CD8-positive, alpha-beta memory T cell (primary cell): ENCODE measurements around the gene PLOD1. TPM values are rescaled to one million over a fixed set of nuclear protein-coding genes. Genes with fewer than 3 reads are reported as not detected.
A peak's percentile ranks its signal among the peaks of the same experiment; 100 is the strongest.

ENCODE experiments used
- CTCF ChIA-PET: fragments of 350-600 bp; sonication (Branson Sonifier 250); formaldehyde crosslinking; loops from one replicate; lab custom pipeline; 2021; ENCODE audit warnings: antibody characterized with exemption; lab: Charles Lee
- POLR2A ChIA-PET: fragments of 350-600 bp; sonication (Branson Sonifier 250); formaldehyde crosslinking; loops from one replicate; lab custom pipeline; 2021; ENCODE audit warnings: antibody characterized with exemption; lab: Charles Lee
- DNase-seq, 5 donors: peaks; one replicate each; pipeline versions ENCODE4 v3.0.0 to v3.0.0-alpha.2; 2020 to 2022; ENCODE audit warnings: mixed read lengths in 1 of 5
- H3K27ac ChIP-seq: one replicate; pipeline ENCODE4 v1.7.0; 2013; ENCODE audit warnings: low read depth, mild to moderate bottlenecking, low read length, moderate library complexity
- H3K27me3 ChIP-seq: 2 replicates; pipeline ENCODE4 v1.7.0; 2013; ENCODE audit warnings: low read length, mild to moderate bottlenecking; ENCODE audit not compliant: insufficient read depth, poor library complexity, severe bottlenecking
- H3K36me3 ChIP-seq: 2 replicates; pipeline ENCODE4 v1.7.0; 2013; ENCODE audit warnings: mild to moderate bottlenecking, low read length, moderate library complexity; ENCODE audit not compliant: insufficient read depth
- H3K4me1 ChIP-seq: 2 replicates; pipeline ENCODE4 v1.7.0; 2013; ENCODE audit warnings: mild to moderate bottlenecking, low read length, moderate library complexity; ENCODE audit not compliant: insufficient read depth
- H3K4me3 ChIP-seq: 2 replicates; pipeline ENCODE4 v1.7.0; 2013; ENCODE audit warnings: mild to moderate bottlenecking, low read length
- H3K9me3 ChIP-seq: 2 replicates; pipeline ENCODE4 v1.7.0; 2013; ENCODE audit warnings: mild to moderate bottlenecking, low read length
- H3K27ac Mint-ChIP-seq, 8 donors: one replicate each; pipeline ENCODE4 v1.8.0; 2020 to 2021; ENCODE audit warnings: mixed read lengths in 8 of 8, mild to moderate bottlenecking in 6 of 8, inconsistent platforms in 3 of 8, moderate library complexity in 3 of 8
- H3K27me3 Mint-ChIP-seq, 2 donors: one replicate each; pipeline ENCODE4 v1.8.0; 2020 to 2021; ENCODE audit warnings: mixed read lengths in 2 of 2, mild to moderate bottlenecking in 1 of 2, moderate library complexity in 1 of 2
- H3K36me3 Mint-ChIP-seq, 3 donors: one replicate each; pipeline ENCODE4 v1.8.0; 2020 to 2021; ENCODE audit warnings: mixed read lengths in 3 of 3, inconsistent platforms in 1 of 3, mild to moderate bottlenecking in 1 of 3
- H3K4me1 Mint-ChIP-seq, 3 donors: one replicate each; pipeline ENCODE4 v1.8.0; 2020 to 2021; ENCODE audit warnings: mixed read lengths in 3 of 3, inconsistent platforms in 1 of 3, mild to moderate bottlenecking in 1 of 3
- H3K4me3 Mint-ChIP-seq, 7 donors: one replicate each; pipeline ENCODE4 v1.8.0; 2020 to 2021; ENCODE audit warnings: mixed read lengths in 7 of 7, mild to moderate bottlenecking in 6 of 7, moderate library complexity in 4 of 7, inconsistent platforms in 2 of 7
- H3K9me3 Mint-ChIP-seq, 5 donors: one replicate each; pipeline ENCODE4 v1.8.0; 2020 to 2022; ENCODE audit warnings: mixed read lengths in 5 of 5, mild to moderate bottlenecking in 3 of 5, moderate library complexity in 2 of 5, inconsistent platforms in 1 of 5
- polyA plus RNA-seq: library from polyadenylated mRNA; unstranded; fragments of 300-500 nt; fragmentation: Illumina TruSeq; gene quantifications from one replicate; pipeline ENCODE4 v1.2.3, GENCODE V29; 2021
- total RNA-seq, 2 experiments: library from RNA; stranded (reverse); gene quantifications; one replicate each; pipeline ENCODE4 v1.2.3, GENCODE V29; 2021

Gene PLOD1
- total and polyA plus RNA-seq, 3 experiments from 2014 or later, result 9.4 to 31.0 (median 25.8) TPM

GRCh38 chr1:11978301-11978700 lies 43.8 kb downstream of the PLOD1 start:
- Histone ChIP-seq H3K9me3 (no peaks in the 10 kb centered on the region), H3K4me3 (no peak overlapping the region), H3K4me1 (peaks cover 26% of the 10 kb centered on the region), H3K27me3 (no peaks in the 10 kb centered on the region), H3K27ac (no peak overlapping the region), H3K36me3 (peaks cover 16% of the 10 kb centered on the region)
- no peak for DNase-seq
- H3K27me3 Mint-ChIP-seq, result no peaks in the 10 kb centered on the region
- peak overlapping the region in 2 of 8 donors; percentile 36 to 81 for H3K27ac Mint-ChIP-seq
- ChIA-PET POLR2A (no interaction called here), CTCF (interaction anchor here (1.0 kb wide), 1 partner anchor 17 kb away, joined by 3 read pairs; no protein-coding TSS in a partner anchor)
- peaks cover 22 to 38% (median 30%) of the 10 kb centered on the region in 3 donors for H3K4me1 Mint-ChIP-seq
- H3K4me3 Mint-ChIP-seq, result peak overlapping the region in 2 of 7 donors; percentile 24 to 63
- peaks cover 0 to 21% (median 5%) of the 10 kb centered on the region in 3 donors for H3K36me3 Mint-ChIP-seq
- no peaks in the 10 kb centered on the region for H3K9me3 Mint-ChIP-seq

- Histone ChIP-seq H3K9me3 (no peaks in the 10 kb centered on the region), H3K36me3 (peaks cover 22% of the 10 kb centered on the region), H3K4me1 (peaks cover 33% of the 10 kb centered on the region), H3K4me3 (peak overlapping the region; percentile 89), H3K27ac (peak overlapping the region; percentile 92), H3K27me3 (no peaks in the 10 kb centered on the region)
- ChIA-PET POLR2A (interaction anchor here (0.7 to 2.9 kb wide), 3 partner anchors 40 to 173 kb away, joined by 3 to 40 read pairs (median 3); partner anchors contain the start of genes CLCN6 and MIIP), CTCF (interaction anchor here (0.8 to 1.5 kb wide), 4 partner anchors 18 to 329 kb away, joined by 3 to 4 read pairs (median 3); no protein-coding TSS in a partner anchor)
- Mint-ChIP-seq H3K4me3 (peak overlapping the region; percentile 84 to 97 (median 94)), H3K27me3 (no peaks in the 10 kb centered on the region), H3K36me3 (peaks cover 3 to 31% (median 10%) of the 10 kb centered on the region in 3 donors), H3K27ac (peak overlapping the region; percentile 89 to 97 (median 93)), H3K9me3 (no peaks in the 10 kb centered on the region), H3K4me1 (peaks cover 30 to 47% (median 39%) of the 10 kb centered on the region in 3 donors)
- DNase-seq, result peak in 1 of 5 donors; percentile 53
Measured at GRCh38 chr1:11979028-11979850, 44.7 kb downstream of the PLOD1 start.

DNA sequence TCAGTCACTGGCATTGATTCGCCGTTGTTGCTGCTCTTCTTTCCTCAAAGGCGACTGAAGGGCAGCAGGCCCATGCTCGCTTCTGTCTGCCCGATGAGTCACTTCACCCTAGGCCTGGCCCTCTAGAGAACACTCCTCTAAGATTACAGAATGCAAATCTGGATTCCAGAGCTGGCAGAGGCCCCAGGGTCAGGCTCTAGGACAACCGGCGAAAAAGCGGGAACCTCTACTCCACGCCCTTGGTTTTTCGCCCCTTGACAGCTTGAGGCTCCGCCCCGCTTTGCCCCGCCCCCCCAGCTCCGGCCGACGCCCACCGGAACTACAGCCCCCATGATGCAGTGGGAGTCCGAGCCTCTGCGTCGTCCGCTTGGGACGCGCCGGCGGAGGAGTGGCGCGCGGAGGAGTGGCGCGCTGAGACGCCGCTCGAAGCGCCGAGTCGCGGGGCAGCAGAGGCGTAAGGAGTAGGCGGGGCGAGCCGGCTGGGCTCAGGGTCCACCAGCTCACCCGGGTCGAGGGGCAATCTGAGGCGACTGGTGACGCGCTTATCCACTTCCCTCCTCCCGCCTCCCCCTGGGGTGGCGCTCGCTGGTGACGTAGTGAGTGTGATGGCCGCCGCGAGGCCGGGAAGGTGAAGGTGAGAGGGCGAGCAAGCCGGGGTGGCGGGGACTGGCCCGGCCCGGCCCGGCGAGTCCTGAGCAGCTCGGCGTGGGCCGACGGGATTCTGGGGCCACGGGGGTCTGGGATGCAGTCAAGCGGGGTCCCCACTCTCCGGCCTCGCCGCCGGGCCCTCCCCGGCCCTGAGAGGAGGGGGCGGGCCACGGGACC lies 45.5 kb downstream of the PLOD1 start, which contains the start of gene MFN2:
MFN2 (plus strand) TSS at position 594 of the 825 bp plus-strand sequence. CDS start 8,725 bp downstream, outside the sequence.
- Mint-ChIP-seq H3K36me3 (peaks cover 4 to 39% (median 13%) of the 10 kb centered on the region in 3 donors), H3K9me3 (no peaks in the 10 kb centered on the region), H3K27ac (peak within 1 kb of the TSS; percentile 92 to 98 (median 96)), H3K27me3 (no peaks in the 10 kb centered on the region), H3K4me3 (peak within 1 kb of the TSS; percentile 88 to 97 (median 94)), H3K4me1 (peaks cover 35 to 55% (median 47%) of the 10 kb centered on the region in 3 donors)
- H3K27ac ChIP-seq, result peak within 1 kb of the TSS; percentile 92
- H3K36me3 ChIP-seq, result peaks cover 22% of the 10 kb centered on the region
- DNase-seq, result peak; percentile 87 to 95 (median 93)
- H3K4me3 ChIP-seq, result peak within 1 kb of the TSS; percentile 89
- ChIA-PET POLR2A (interaction anchor here (0.7 to 2.9 kb wide), 3 partner anchors 39 to 174 kb away, joined by 3 to 40 read pairs (median 3); partner anchors contain the start of genes CLCN6 and MIIP), CTCF (interaction anchor here (0.8 to 1.5 kb wide), 4 partner anchors 21 to 330 kb away, joined by 3 to 4 read pairs (median 3); no protein-coding TSS in a partner anchor)
- no peaks in the 10 kb centered on the region for H3K27me3 ChIP-seq
- H3K4me1 ChIP-seq, result peaks cover 33% of the 10 kb centered on the region
- H3K9me3 ChIP-seq, result no peaks in the 10 kb centered on the region

DNA sequence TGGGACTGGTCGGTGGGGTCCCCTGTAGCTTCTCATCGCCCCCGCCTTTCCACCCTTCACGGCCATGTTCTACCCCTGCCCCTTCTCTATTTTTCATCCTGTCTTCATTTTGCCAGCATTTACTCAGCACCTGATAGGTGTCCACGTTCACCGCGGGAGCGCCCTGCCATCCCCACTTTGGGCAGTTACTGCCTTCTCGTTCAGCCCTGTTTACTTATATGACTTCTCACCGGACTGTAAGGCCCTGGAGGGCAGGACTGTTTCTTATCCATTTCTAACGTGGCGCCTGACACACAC lies 46.1 kb downstream of the PLOD1 start:
- H3K27me3 ChIP-seq, result no peaks in the 10 kb centered on the region
- Mint-ChIP-seq H3K9me3 (no peaks in the 10 kb centered on the region), H3K27ac (peak overlapping the region; percentile 90 to 98 (median 96)), H3K4me1 (peaks cover 36 to 58% (median 49%) of the 10 kb centered on the region in 3 donors), H3K36me3 (peaks cover 4 to 43% (median 11%) of the 10 kb centered on the region in 3 donors), H3K4me3 (peak overlapping the region; percentile 88 to 97 (median 94)), H3K27me3 (no peaks in the 10 kb centered on the region)
- H3K4me1 ChIP-seq, result peaks cover 33% of the 10 kb centered on the region
- H3K4me3 ChIP-seq, result peak overlapping the region; percentile 89
- no peak for DNase-seq
- ChIA-PET POLR2A (interaction anchor here (1.2 to 2.9 kb wide), 2 partner anchors 39 to 72 kb away, joined by 3 to 40 read pairs; partner anchors contain the start of gene MIIP), CTCF (interaction anchor here (0.8 to 1.5 kb wide), 4 partner anchors 21 to 249 kb away, joined by 3 to 4 read pairs (median 3); partner anchors contain the start of gene MIIP)
- peak overlapping the region; percentile 92 for H3K27ac ChIP-seq
- no peaks in the 10 kb centered on the region for H3K9me3 ChIP-seq
- peaks cover 23% of the 10 kb centered on the region for H3K36me3 ChIP-seq

DNA sequence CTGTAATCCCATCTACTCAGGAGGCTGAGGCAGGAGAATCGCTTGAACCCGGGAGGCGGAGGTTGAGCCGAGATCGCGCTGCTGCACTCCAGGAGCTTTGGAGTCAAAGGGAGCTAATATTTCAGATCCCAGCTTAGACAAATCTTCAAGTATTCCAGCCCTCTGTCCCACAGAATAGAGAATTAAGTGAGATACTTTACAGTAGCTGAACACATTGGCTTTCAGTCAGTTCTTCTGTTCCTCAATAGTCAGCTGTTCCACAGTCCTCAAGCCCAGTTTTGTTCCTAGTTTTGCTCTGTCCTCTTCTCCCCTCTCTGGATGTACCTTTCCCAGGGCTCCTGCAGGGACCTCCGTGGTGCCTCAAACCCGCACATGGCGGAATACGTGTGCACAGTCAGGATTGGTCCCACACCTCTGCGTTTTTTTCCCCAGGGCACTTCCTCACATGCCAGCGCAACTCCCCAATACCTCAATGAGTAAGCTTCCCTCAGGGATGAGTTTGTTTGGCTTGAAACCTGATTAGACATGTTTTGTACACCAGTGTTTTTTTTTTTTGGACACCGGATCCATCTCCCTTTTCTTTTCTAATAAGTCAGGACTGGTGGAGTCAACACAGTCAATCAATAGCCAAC lies 47.0 kb downstream of the PLOD1 start:
- Mint-ChIP-seq H3K4me1 (peaks cover 43 to 65% (median 56%) of the 10 kb centered on the region in 3 donors), H3K27ac (peak overlapping the region; percentile 0 to 98 (median 94)), H3K9me3 (no peaks in the 10 kb centered on the region), H3K36me3 (peaks cover 4 to 52% (median 13%) of the 10 kb centered on the region in 3 donors), H3K4me3 (peak overlapping the region; percentile 88 to 97 (median 94)), H3K27me3 (no peaks in the 10 kb centered on the region)
- Histone ChIP-seq H3K4me1 (peaks cover 33% of the 10 kb centered on the region), H3K4me3 (peak overlapping the region; percentile 89), H3K9me3 (no peaks in the 10 kb centered on the region), H3K36me3 (peaks cover 26% of the 10 kb centered on the region), H3K27me3 (no peaks in the 10 kb centered on the region), H3K27ac (peak overlapping the region; percentile 92)
- ChIA-PET CTCF (interaction anchor here (0.8 kb wide), 1 partner anchor 38 kb away, joined by 3 read pairs; the partner anchor contains the start of gene MIIP), POLR2A (interaction anchor here (2.9 kb wide), 1 partner anchor 73 kb away, joined by 40 read pairs; no protein-coding TSS in a partner anchor)
- DNase-seq, result no peak

DNA sequence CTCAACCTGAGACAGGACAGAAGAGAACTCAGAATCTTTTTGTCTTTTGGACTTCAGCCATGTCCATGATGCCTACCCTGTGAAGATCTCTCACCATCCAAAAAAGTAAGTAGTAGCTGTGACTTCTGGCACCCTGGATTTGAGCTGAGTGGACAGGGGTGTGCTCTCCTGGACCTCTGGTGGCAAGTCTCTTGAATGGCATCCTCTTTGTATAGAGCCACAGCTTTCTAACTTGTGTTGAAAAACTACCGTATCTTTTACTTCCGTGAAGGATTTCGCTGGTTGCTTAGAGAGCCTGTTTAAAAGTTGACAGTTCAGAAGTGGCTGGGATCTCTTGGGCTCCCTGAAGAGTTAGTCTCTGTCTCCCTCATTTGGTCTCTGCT lies 47.5 kb downstream of the PLOD1 start:
- H3K9me3 ChIP-seq, result no peaks in the 10 kb centered on the region
- POLR2A ChIA-PET, result interaction anchor here (2.9 kb wide), 1 partner anchor 73 kb away, joined by 40 read pairs; no protein-coding TSS in a partner anchor
- Mint-ChIP-seq H3K36me3 (peaks cover 4 to 52% (median 13%) of the 10 kb centered on the region in 3 donors), H3K4me3 (peak overlapping the region; percentile 88 to 97 (median 94)), H3K27ac (peak overlapping the region in 7 of 8 donors; percentile 6 to 98 (median 94)), H3K27me3 (no peaks in the 10 kb centered on the region), H3K4me1 (peaks cover 43 to 65% (median 56%) of the 10 kb centered on the region in 3 donors), H3K9me3 (no peaks in the 10 kb centered on the region)
- H3K27me3 ChIP-seq, result no peaks in the 10 kb centered on the region
- H3K36me3 ChIP-seq, result peaks cover 26% of the 10 kb centered on the region
- DNase-seq, result no peak
- H3K4me1 ChIP-seq, result peaks cover 33% of the 10 kb centered on the region
- H3K4me3 ChIP-seq, result no peak overlapping the region
- CTCF ChIA-PET, result no interaction called here
- H3K27ac ChIP-seq, result peak overlapping the region; percentile 6
